HG03135 (cell line): ENCODE data around the gene WFDC12.

ENCODE experiments used
- ATAC-seq: cut with Tn5 transposase; IDR thresholded peaks from one replicate; pipeline ENCODE4 v1.9.1; 2021; ENCODE audit warnings: mild to moderate bottlenecking, moderate library complexity; ENCODE audit not compliant: unreplicated experiment

Gene WFDC12

DNA sequence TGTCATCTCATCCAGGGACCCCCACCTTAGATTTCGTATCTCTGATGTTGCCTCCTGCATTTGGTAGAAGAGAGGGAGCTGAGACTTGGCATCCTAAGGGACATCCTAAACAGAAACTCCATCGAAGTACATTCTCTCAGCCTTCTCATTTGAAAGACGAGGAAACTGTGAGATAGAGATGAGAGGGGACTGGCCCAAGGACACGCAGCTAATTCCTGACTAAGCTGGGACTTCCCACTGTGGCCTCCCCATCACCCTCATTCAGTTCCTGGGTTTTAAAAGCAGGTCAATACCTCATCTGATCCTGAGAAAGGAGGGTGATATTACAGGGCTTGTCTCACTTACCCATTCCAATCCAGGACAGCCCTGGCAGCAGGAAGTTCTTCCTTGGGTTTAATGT, 8.4 kb downstream of the WFDC12 start:
- no peak for ATAC-seq

DNA sequence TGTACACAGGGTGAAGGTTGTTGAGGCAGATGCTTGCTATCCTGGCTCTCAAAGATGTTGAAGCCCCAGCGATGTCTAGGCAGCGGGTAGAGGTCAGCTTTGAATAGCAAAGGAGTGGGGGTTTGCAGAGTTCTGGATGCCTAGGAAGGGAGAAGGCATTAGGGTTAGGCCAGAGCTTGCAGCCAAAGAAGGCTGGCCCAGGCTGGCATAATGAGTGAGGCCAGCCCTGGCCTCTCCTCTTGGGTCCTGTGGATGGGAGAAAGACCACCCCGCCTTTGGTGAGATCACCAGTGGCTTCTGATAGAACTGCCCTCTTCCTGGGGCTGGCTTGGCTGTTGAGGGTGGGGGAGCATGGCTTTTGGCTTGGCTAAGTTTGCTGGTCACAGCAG, 8.9 kb downstream of the WFDC12 start:
- ATAC-seq = no peak

GRCh38 chr20:45114465-45115385, 9.5 kb downstream of the WFDC12 start, which contains the start of gene WFDC5:
WFDC5 (minus strand) TSS chr20:45115174; CDS start chr20:45115083, 91 bp downstream.
- no peak for ATAC-seq

GRCh38 chr20:45113865-45114264, 10.4 kb downstream of the WFDC12 start:
- ATAC-seq = no peak

DNA sequence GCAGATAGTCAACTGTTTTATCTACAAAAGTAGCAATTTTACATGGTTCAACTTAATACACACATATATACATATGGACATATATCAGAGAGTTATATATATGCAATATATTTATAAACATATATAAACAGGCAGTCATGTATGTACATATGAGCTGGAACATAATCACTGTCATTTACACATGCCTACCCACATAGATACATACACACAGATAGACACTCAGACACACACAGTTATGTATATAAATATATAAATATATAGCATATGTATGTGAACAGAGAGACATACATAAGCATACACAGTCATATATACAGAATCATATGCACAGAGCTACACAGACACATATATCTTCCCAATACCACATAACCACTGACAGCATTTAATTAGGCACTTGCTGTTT, 11.5 kb downstream of the WFDC12 start:
- ATAC-seq = no peak

GRCh38 chr20:45111799-45112471, 12.3 kb downstream of the WFDC12 start:
- ATAC-seq = no peak

- no peak for ATAC-seq
Observed at GRCh38 chr20:45111285-45111684, 13.0 kb downstream of the WFDC12 start.

- ATAC-seq = no peak
Observed at GRCh38 chr20:45110301-45110700, 14.0 kb downstream of the WFDC12 start.

DNA sequence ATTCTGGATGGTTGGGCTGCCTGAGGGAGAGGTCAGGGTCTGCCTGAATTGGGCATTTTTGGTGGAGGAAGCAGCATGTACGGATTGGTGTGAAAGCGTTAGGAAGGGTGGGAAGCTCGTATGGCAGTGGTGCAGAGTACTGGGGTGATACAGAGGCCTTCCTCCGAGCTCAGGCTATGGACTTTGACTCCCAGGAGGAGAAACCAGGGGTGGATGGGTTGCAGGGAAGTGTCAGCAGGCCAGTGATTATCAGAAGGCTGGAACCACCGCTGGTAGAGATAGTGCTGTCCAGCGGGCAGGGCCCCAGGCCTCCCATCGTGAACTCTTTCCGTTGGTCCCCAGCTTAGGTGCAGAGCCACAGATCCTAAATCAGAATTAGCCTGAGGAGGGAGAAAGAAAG, 14.6 kb downstream of the WFDC12 start:
- no peak for ATAC-seq

GRCh38 chr20:45105317-45105716, 18.9 kb downstream of the WFDC12 start:
- no peak for ATAC-seq

- ATAC-seq = no peak
Observed at GRCh38 chr20:45104786-45105185, 19.5 kb downstream of the WFDC12 start.

DNA sequence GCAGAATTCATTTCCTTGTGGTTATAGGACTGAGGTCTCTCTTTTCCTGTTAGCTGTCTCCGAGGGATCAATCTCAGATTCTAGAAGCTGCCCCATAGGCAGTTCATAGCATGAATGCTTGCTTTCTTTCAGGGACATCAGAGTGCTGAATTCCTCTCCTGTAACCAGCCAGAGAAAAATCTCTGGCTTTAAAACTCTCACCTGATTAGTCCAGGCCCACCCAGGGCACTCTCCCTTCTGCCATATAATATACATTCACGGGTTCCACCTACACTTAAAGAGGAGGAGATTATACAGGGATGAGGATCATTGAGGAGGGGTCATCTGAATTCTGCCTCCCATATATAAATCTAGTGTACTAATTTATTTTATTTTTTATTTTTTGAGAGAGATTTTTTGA, 21.2 kb downstream of the WFDC12 start:
- ATAC-seq = no peak

DNA sequence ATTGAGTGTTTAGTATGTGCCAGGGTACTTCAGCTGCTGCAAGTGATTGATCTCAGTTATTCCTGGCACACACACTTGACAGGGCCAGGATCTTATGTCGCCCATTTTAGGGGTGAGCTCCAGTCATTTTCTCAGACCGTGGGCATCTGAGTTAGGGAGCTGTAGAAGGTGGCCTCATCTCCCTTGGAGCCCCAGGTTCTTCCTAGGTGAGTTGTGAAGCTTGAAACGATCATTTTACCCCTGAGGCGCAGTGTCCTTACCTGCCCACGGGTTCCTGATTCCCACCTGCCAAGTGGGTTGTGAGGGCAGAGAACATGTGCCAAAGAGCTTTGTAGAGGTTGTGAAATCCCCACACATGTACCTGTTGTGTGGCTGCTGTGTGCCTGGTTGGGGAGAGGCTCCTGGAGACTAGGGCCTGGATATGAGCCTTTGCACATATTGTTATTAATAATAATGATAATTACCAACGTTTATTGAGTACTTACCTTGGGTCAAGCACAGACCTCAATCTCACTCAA, 22.9 kb downstream of the WFDC12 start:
- no peak for ATAC-seq

DNA sequence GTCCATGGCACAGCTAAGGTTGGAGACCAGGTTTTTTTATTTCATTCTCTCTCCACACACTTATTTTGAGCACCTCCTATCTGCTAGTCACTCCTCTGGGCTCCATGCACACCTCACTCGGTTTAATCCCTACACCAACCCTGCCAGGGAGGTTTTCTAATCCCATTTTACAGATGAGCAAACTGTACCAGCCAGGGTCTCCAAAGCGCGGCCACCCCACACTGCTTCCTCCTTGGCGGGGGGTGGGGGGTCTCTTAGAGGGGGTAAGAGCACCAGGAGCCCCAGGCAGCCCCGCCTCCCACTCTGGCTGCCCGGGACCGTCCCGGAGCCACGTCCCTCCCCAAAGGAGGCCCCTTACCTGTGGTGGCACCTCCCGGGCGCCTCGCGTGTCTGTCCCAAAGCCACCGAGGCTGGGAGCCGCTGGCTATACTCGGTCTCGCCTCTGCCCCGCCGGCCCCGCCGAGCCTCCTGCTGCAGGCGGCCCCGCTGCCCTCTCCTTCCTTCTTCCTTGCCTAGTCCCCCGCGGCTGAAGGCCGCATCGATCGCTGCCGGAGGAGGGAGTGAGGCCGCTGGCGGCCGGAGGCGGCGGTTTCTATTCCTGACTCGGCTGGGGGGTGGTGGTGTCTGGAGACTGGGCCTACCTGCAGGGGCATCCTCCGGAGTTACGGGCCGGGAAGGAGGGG, 23.6 kb downstream of the WFDC12 start, which contains the start of gene KCNS1:
KCNS1 (minus strand) TSS at position 565 of the 683 bp plus-strand sequence. CDS start 1,891 bp downstream, outside the sequence.
- ATAC-seq = no peak

- ATAC-seq = no peak
Observed at GRCh38 chr20:45098103-45098773, 26.0 kb downstream of the WFDC12 start.

DNA sequence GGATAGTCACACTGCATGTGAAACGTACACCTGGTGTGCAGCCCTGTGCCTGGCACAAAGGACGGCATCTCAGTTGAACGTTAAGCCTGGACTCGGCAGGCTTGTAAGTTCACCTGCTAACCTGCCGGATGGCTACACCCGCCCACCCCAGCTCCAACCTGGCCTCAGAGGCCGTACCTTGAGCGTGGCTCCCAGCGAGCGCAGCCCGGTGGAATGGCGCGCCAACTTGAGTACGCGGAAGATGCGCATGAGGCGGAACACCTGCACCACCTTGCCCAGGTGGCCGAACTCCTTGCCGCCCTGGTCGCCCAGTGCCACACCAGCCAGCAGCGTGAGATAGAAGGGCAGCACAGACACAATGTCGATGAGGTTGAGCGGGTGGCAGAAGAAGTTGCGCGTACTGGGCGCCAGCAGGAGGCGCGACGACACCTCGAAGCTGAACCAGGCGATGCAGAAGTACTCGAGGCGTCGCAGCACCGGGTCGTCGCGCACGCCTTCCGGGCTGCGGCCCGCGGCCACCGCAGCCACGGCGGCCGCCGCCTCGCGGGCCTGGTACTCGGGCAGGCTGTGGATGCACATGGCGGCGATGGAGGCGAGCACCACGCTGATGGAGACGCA, 26.7 kb downstream of the WFDC12 start:
- ATAC-seq = no peak

DNA sequence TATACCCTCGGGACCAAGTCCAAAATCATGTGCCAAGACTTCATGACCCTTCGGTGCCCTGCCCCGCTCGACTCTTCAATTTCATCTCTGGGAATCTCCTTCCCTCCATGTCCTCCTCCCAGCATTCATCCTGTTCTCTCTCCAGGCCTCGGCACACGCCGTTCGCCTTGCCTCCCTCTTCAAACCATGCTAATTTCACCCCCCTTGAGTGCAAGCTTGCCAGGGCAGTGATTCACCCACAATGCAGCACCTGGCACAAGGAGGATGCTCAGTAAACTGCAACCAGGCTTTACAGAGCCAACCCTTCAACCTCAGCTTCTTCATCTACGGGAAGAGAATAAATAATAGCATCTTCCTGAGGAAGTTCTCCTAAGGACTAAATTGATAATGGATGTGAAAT, 27.5 kb downstream of the WFDC12 start:
- ATAC-seq = no peak

- no peak for ATAC-seq
Observed at GRCh38 chr20:45095805-45096238, 28.4 kb downstream of the WFDC12 start.

- ATAC-seq = no peak
Observed at GRCh38 chr20:45094864-45095574, 29.2 kb downstream of the WFDC12 start.
